ENCODE measurements around the gene FHOD3. TPM values are rescaled to one million over a fixed set of nuclear protein-coding genes. Genes with fewer than 3 reads are reported as not detected.
A peak's percentile ranks its signal among the peaks of the same experiment; 100 is the strongest.

The FHOD3 gene
- total RNA-seq, 1 donor: 13.0 TPM

DNA sequence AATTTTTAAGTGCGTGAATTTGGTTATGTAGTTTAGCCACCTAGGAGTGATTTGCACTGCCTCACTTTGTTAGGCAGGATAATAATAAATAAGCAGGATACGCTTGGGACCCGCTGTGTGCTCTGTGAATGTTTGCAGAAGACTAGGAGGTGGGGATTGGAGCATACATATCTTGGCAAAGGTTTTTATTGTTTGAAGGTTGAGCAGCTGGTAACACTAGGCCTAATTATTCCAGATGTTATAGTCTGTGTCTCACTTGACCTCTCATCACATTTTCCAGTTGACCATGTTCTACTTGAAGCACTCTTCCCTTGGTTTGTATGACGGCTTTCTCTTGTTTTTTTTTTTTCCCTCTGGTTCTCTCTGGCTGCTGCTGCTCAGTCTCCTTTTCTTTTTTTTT lies 42.7 kb downstream of the FHOD3 start:
- Histone ChIP-seq H3K4me2 (ENCODE audit: insufficient read depth, low read length) (no peak overlapping the region), H4K20me1 (ENCODE audit: insufficient read depth, low read length) (peaks cover 5% of the 10 kb centered on the region), H3K27ac (ENCODE audit: low read depth, low read length) (no peak overlapping the region), H3K4me3 (ENCODE audit: insufficient read depth, low read length) (no peak overlapping the region), H3K9me3 (ENCODE audit: low read depth, low read length) (no peaks in the 10 kb centered on the region), H3K4me1 (ENCODE audit: insufficient read depth, low read length) (no peaks in the 10 kb centered on the region), H3K36me3 (ENCODE audit: insufficient read depth, low read length) (no peaks in the 10 kb centered on the region), H3K79me2 (ENCODE audit: insufficient read depth, low read length) (peaks cover 7% of the 10 kb centered on the region), H3K27me3 (ENCODE audit: insufficient read depth, low read length) (no peaks in the 10 kb centered on the region), H2AFZ (ENCODE audit: low read length) (no peak overlapping the region)
- no peak for DNase-seq (ENCODE audit: insufficient read length, low spot score, missing footprints)
- TF ChIP-seq, protein P1, sequence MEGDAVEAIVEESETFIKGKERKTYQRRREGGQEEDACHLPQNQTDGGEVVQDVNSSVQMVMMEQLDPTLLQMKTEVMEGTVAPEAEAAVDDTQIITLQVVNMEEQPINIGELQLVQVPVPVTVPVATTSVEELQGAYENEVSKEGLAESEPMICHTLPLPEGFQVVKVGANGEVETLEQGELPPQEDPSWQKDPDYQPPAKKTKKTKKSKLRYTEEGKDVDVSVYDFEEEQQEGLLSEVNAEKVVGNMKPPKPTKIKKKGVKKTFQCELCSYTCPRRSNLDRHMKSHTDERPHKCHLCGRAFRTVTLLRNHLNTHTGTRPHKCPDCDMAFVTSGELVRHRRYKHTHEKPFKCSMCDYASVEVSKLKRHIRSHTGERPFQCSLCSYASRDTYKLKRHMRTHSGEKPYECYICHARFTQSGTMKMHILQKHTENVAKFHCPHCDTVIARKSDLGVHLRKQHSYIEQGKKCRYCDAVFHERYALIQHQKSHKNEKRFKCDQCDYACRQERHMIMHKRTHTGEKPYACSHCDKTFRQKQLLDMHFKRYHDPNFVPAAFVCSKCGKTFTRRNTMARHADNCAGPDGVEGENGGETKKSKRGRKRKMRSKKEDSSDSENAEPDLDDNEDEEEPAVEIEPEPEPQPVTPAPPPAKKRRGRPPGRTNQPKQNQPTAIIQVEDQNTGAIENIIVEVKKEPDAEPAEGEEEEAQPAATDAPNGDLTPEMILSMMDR (IDR thresholded peaks at IDR 0.05; ENCODE audit: extremely low read depth, low read depth, low read length): no peak

DNA sequence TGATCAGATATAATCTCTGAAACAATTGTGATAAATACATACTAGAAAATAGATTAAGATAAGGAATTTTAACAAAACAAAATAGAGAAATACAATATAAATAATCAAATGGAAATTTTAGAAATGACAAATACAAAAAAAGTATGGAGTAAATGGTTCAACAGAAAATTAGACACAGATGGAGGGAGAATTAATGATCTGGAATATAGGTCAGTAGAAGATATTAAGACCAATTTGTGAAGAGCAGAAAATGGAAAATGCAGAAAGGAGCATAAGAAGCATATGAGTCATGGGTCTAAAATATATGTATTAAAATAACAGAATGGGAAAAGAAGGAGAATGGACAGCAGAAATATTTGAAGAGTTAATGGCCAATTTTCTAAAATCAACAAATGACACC lies 44.4 kb downstream of the FHOD3 start:
- DNase-seq (ENCODE audit: insufficient read length, low spot score, missing footprints): no peak
- Histone ChIP-seq H2AFZ (ENCODE audit: low read length) (no peak overlapping the region), H3K27me3 (ENCODE audit: insufficient read depth, low read length) (no peaks in the 10 kb centered on the region), H3K4me3 (ENCODE audit: insufficient read depth, low read length) (no peak overlapping the region), H3K9me3 (ENCODE audit: low read depth, low read length) (no peaks in the 10 kb centered on the region), H3K79me2 (ENCODE audit: insufficient read depth, low read length) (peaks cover 2% of the 10 kb centered on the region), H3K4me2 (ENCODE audit: insufficient read depth, low read length) (no peak overlapping the region), H3K4me1 (ENCODE audit: insufficient read depth, low read length) (no peaks in the 10 kb centered on the region), H4K20me1 (ENCODE audit: insufficient read depth, low read length) (no peaks in the 10 kb centered on the region), H3K27ac (ENCODE audit: low read depth, low read length) (no peak overlapping the region), H3K36me3 (ENCODE audit: insufficient read depth, low read length) (no peaks in the 10 kb centered on the region)
- TF ChIP-seq, protein P1 (IDR thresholded peaks at IDR 0.05; ENCODE audit: extremely low read depth, low read depth, low read length): no peak

DNA sequence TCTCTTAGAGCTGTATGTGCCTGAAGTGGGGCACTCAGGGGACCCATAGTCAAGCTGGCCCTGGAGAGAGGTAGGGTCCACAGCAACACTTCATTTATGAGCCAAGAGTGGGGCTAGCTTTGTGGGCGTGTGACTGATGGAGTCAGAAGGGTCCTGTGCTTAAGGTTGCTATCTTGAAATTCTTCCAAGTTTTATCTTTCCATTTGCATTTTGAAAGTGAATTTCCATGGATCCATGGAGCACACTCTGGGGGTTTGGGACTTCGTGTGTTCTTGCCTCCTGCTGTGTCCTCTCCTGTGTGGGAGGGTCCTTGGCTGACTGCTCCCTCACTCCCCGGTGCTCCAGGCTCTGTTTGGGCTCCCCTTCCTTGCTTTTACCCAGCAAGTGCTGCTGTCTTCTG lies 50.8 kb downstream of the FHOD3 start:
- H3K9me3 ChIP-seq (ENCODE audit: low read depth, low read length): no peaks in the 10 kb centered on the region
- H2AFZ ChIP-seq (ENCODE audit: low read length): no peak overlapping the region
- no peaks in the 10 kb centered on the region for H4K20me1 ChIP-seq (ENCODE audit: insufficient read depth, low read length)
- H3K27ac ChIP-seq (ENCODE audit: low read depth, low read length): peak overlapping the region; percentile 56
- no peaks in the 10 kb centered on the region for H3K27me3 ChIP-seq (ENCODE audit: insufficient read depth, low read length)
- peaks cover 23% of the 10 kb centered on the region for H3K4me1 ChIP-seq (ENCODE audit: insufficient read depth, low read length)
- no peak overlapping the region for H3K4me3 ChIP-seq (ENCODE audit: insufficient read depth, low read length)
- no peak for DNase-seq (ENCODE audit: insufficient read length, low spot score, missing footprints)
- H3K4me2 ChIP-seq (ENCODE audit: insufficient read depth, low read length): no peak overlapping the region
- H3K36me3 ChIP-seq (ENCODE audit: insufficient read depth, low read length): no peaks in the 10 kb centered on the region
- peaks cover 15% of the 10 kb centered on the region for H3K79me2 ChIP-seq (ENCODE audit: insufficient read depth, low read length)
- TF ChIP-seq, protein P1 (IDR thresholded peaks at IDR 0.05; ENCODE audit: extremely low read depth, low read depth, low read length): no peak

DNA sequence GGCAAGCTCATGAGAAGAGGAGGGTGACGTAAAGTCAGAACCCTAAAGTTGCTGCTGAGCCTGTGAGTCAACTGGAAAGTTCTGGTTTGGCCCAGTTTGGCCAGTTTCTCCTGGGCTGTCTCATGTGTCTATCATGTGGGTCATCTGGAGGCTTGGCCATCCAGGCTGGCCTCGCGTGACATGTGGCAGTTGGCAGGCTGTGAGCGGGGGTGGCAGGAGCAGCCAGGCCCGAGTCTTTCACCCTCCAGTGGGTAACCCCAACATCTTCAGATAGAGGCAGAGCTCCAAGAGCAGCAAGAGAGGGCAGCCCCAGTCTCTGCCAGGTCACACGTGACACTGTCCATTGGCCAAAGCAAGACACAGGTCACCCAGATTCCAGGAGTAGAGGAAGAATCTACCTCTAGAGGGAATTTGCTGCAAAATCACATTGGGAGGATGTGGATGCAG lies 51.5 kb downstream of the FHOD3 start:
- Histone ChIP-seq H2AFZ (ENCODE audit: low read length) (no peak overlapping the region), H3K36me3 (ENCODE audit: insufficient read depth, low read length) (no peaks in the 10 kb centered on the region)

More for the DNA sequence above, 51.5 kb downstream of the FHOD3 start:
- no peak for DNase-seq (ENCODE audit: insufficient read length, low spot score, missing footprints)
- Histone ChIP-seq H3K27me3 (ENCODE audit: insufficient read depth, low read length) (no peaks in the 10 kb centered on the region), H3K27ac (ENCODE audit: low read depth, low read length) (peak overlapping the region; percentile 56), H3K9me3 (ENCODE audit: low read depth, low read length) (no peaks in the 10 kb centered on the region), H3K4me2 (ENCODE audit: insufficient read depth, low read length) (peak overlapping the region; percentile 31), H4K20me1 (ENCODE audit: insufficient read depth, low read length) (no peaks in the 10 kb centered on the region), H3K4me1 (ENCODE audit: insufficient read depth, low read length) (peaks cover 23% of the 10 kb centered on the region), H3K79me2 (ENCODE audit: insufficient read depth, low read length) (peaks cover 19% of the 10 kb centered on the region), H3K4me3 (ENCODE audit: insufficient read depth, low read length) (no peak overlapping the region)
- TF ChIP-seq, protein P1 (IDR thresholded peaks at IDR 0.05; ENCODE audit: extremely low read depth, low read depth, low read length): no peak
